CD4-positive, alpha-beta memory T cell (primary cell): ENCODE measurements around the gene SHISA7. TPM values are rescaled to one million over a fixed set of nuclear protein-coding genes. Genes with fewer than 3 reads are reported as not detected.

Source experiments
- CTCF ChIA-PET: fragments of 350-600 bp; sonication (Branson Sonifier 250); formaldehyde crosslinking; loops from one replicate; lab custom pipeline; 2021; ENCODE audit warnings: inconsistent platforms; ENCODE audit not compliant: partially characterized antibody; lab: Charles Lee
- POLR2A ChIA-PET: fragments of 350-600 bp; sonication (Branson Sonifier 250); formaldehyde crosslinking; loops from one replicate; lab custom pipeline; 2021; ENCODE audit not compliant: partially characterized antibody; lab: Charles Lee
- DNase-seq, 5 donors: peaks; one replicate each; pipeline versions ENCODE4 v3.0.0 to v3.0.0-alpha.2; 2020 to 2022; ENCODE audit warnings: mixed read lengths in 1 of 5
- H3K27ac ChIP-seq: one replicate; pipeline ENCODE4 v1.7.0; 2013; ENCODE audit warnings: low read depth, low read length
- H3K27me3 ChIP-seq: 2 replicates; pipeline ENCODE4 v1.7.0; 2013; ENCODE audit warnings: mild to moderate bottlenecking, low read length, moderate library complexity; ENCODE audit not compliant: insufficient read depth
- H3K36me3 ChIP-seq: 2 replicates; pipeline ENCODE4 v1.7.0; 2013; ENCODE audit warnings: mild to moderate bottlenecking, low read length, moderate library complexity; ENCODE audit not compliant: insufficient read depth
- H3K4me1 ChIP-seq: 2 replicates; pipeline ENCODE4 v1.7.0; 2013; ENCODE audit warnings: mild to moderate bottlenecking, low read length, moderate library complexity; ENCODE audit not compliant: insufficient read depth
- H3K4me3 ChIP-seq, 2 donors: one replicate each; pipeline ENCODE4 v1.7.0; 2013; ENCODE audit warnings: low read length in 2 of 2, mild to moderate bottlenecking in 1 of 2
- H3K9me3 ChIP-seq, 2 donors: one replicate each; pipeline ENCODE4 v1.7.0; 2013; ENCODE audit warnings: low read length in 2 of 2, control low read depth in 1 of 2; ENCODE audit not compliant: control insufficient read depth in 1 of 2
- H3K27ac Mint-ChIP-seq, 7 donors: one replicate each; pipeline ENCODE4 v1.8.0; 2020 to 2021; ENCODE audit warnings: mixed read lengths in 7 of 7, mild to moderate bottlenecking in 6 of 7, inconsistent platforms in 3 of 7, moderate library complexity in 3 of 7
- H3K27me3 Mint-ChIP-seq, 2 donors: one replicate each; pipeline ENCODE4 v1.8.0; 2020 to 2021; ENCODE audit warnings: mixed read lengths in 2 of 2
- H3K36me3 Mint-ChIP-seq, 2 donors: one replicate each; pipeline ENCODE4 v1.8.0; 2020 to 2021; ENCODE audit warnings: mixed read lengths in 2 of 2, inconsistent platforms in 1 of 2, mild to moderate bottlenecking in 1 of 2
- H3K4me1 Mint-ChIP-seq, 4 donors: one replicate each; pipeline ENCODE4 v1.8.0; 2020 to 2021; ENCODE audit warnings: mixed read lengths in 4 of 4, mild to moderate bottlenecking in 1 of 4
- H3K4me3 Mint-ChIP-seq, 8 donors: one replicate each; pipeline ENCODE4 v1.8.0; 2020 to 2021; ENCODE audit warnings: mixed read lengths in 8 of 8, mild to moderate bottlenecking in 7 of 8, moderate library complexity in 6 of 8, inconsistent platforms in 3 of 8
- H3K9me3 Mint-ChIP-seq, 8 donors: one replicate each; pipeline ENCODE4 v1.8.0; 2020 to 2021; ENCODE audit warnings: mixed read lengths in 8 of 8, mild to moderate bottlenecking in 5 of 8, inconsistent platforms in 3 of 8, moderate library complexity in 1 of 8
- intact Hi-C: fragments of 100-400 bp; cut with micrococcal nuclease; formaldehyde crosslinking; loops from one replicate; pipeline ENCODE4 v1.15.1; 2023
- polyA plus RNA-seq, 2 donors: library from polyadenylated mRNA; unstranded; fragments of 300-500 nt; fragmentation: Illumina TruSeq; gene quantifications; one replicate each; pipeline ENCODE4 v1.2.3, GENCODE V29; 2021
- total RNA-seq, 2 experiments: library from RNA; stranded (reverse); gene quantifications; one replicate each; pipeline ENCODE4 v1.2.3, GENCODE V29; 2021

SHISA7 gene
- total and polyA plus RNA-seq, 4 experiments from 2014 or later = not detected

- peaks cover 0 to 2% of the 10 kb centered on the region in 2 donors for H3K27me3 Mint-ChIP-seq
- intact Hi-C loops = loop anchor here (1.0 kb wide), 1 partner anchor 9 kb away; the partner anchor contains the start of gene ZNF628
- peaks cover 2 to 3% of the 10 kb centered on the region in 2 donors for H3K36me3 Mint-ChIP-seq
- H3K4me3 Mint-ChIP-seq = peak within 1 kb of the TSS; percentile 73 to 81 (median 78)
- peak within 1 kb of the TSS; percentile 67 to 98 (median 91) for H3K27ac Mint-ChIP-seq
- no peaks in the 10 kb centered on the region for H3K9me3 Mint-ChIP-seq
- DNase-seq = peak; percentile 60 to 72 (median 72)
- Histone ChIP-seq H3K27me3 (no peaks in the 10 kb centered on the region), H3K4me1 (peaks cover 13% of the 10 kb centered on the region), H3K9me3 (no peaks in the 10 kb centered on the region), H3K27ac (peak within 1 kb of the TSS; percentile 59), H3K4me3 (peak within 1 kb of the TSS in 1 of 2 donors; percentile 68), H3K36me3 (no peaks in the 10 kb centered on the region)
- H3K4me1 Mint-ChIP-seq = peaks cover 5 to 13% (median 7%) of the 10 kb centered on the region in 4 donors
- POLR2A ChIA-PET = interaction anchor here (0.7 to 4.9 kb wide), 5 partner anchors 8 to 225 kb away, joined by 3 to 36 read pairs (median 4); partner anchors contain the start of genes FIZ1, ISOC2 and ZNF628
- CTCF ChIA-PET = interaction anchor here (0.9 to 1.7 kb wide), 4 partner anchors 11 to 141 kb away, joined by 3 to 11 read pairs (median 7); no protein-coding TSS in a partner anchor
Measured at GRCh38 chr19:55484593-55485438, 41.7 kb upstream of the SHISA7 start, which contains the start of gene NAT14. NAT14 (plus strand) TSS chr19:55485188; CDS start chr19:55485709, 521 bp downstream.

DNA sequence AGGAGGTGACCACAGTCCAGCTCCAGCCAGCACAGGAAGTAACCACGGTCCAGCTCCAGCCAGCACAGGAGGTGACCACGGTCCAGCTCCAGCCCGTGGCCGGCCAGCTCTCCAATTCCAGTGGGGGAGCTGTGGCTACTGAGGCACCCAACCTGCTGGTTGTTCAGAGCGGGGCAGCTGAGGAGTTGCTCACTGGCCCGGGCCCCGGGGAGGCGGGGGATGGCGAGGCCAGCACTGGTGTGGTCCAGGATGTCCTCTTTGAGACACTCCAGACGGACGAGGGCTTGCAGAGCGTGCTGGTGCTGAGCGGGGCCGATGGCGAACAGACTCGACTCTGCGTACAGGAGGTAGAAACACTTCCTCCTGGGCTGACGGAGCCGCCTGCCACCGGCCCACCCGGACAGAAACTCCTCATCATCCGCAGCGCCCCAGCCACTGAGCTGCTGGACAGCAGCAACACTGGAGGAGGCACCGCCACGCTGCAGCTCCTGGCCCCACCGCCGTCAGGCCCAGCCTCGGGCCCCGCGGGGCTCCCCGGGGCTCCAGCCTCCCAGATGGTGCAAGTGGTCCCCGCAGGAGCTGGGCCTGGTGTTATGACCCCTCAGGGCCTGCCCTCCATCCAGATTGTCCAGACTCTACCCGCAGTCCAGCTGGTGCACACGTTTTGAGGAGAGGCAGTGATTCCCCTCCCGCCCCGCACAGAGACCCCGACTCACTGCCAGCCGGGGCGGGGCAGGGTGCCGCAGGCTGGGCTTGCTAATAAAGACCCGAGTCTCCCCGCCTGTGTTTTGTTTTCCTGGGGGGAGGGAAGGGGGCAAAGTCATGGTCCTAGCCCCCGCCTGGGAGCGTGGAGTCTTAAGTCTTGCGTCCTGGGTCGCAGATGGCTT lies 40.8 kb upstream of the SHISA7 start:
- ChIA-PET CTCF (interaction anchor here (0.9 to 1.7 kb wide), 4 partner anchors 16 to 142 kb away, joined by 3 to 11 read pairs (median 10); no protein-coding TSS in a partner anchor), POLR2A (interaction anchor here (1.2 to 4.9 kb wide), 2 partner anchors 8 to 22 kb away, joined by 7 to 36 read pairs; partner anchors contain the start of genes ISOC2 and ZNF628)
- Mint-ChIP-seq H3K27me3 (peaks cover 0 to 2% of the 10 kb centered on the region in 2 donors), H3K9me3 (no peaks in the 10 kb centered on the region), H3K4me1 (peaks cover 9 to 21% (median 13%) of the 10 kb centered on the region in 4 donors), H3K36me3 (peaks cover 9 to 10% of the 10 kb centered on the region in 2 donors), H3K27ac (peak overlapping the region in 2 of 7 donors; percentile 67 to 98), H3K4me3 (peak overlapping the region in 7 of 8 donors; percentile 40 to 79 (median 66))
- Histone ChIP-seq H3K27ac (peak overlapping the region; percentile 59), H3K4me1 (peaks cover 13% of the 10 kb centered on the region), H3K27me3 (no peaks in the 10 kb centered on the region), H3K4me3 (peak overlapping the region in 1 of 2 donors; percentile 68), H3K9me3 (no peaks in the 10 kb centered on the region), H3K36me3 (no peaks in the 10 kb centered on the region)
- peak in 1 of 5 donors; percentile 26 for DNase-seq
- intact Hi-C loops = no loop called here

- ChIA-PET CTCF (interaction anchor here (0.7 to 1.5 kb wide), 2 partner anchors 15 to 21 kb away, joined by 3 to 10 read pairs; no protein-coding TSS in a partner anchor), POLR2A (no interaction called here)
- Histone ChIP-seq H3K4me1 (peaks cover 16% of the 10 kb centered on the region), H3K4me3 (no peak overlapping the region), H3K36me3 (no peaks in the 10 kb centered on the region), H3K27ac (no peak overlapping the region), H3K9me3 (no peaks in the 10 kb centered on the region), H3K27me3 (no peaks in the 10 kb centered on the region)
- intact Hi-C loops = no loop called here
- Mint-ChIP-seq H3K27ac (no peak overlapping the region), H3K4me1 (peaks cover 13 to 28% (median 20%) of the 10 kb centered on the region in 4 donors), H3K27me3 (peaks cover 0 to 2% of the 10 kb centered on the region in 2 donors), H3K4me3 (no peak overlapping the region), H3K9me3 (no peaks in the 10 kb centered on the region), H3K36me3 (peaks cover 13 to 14% of the 10 kb centered on the region in 2 donors)
- peak in 1 of 5 donors; percentile 32 for DNase-seq
Measured at GRCh38 chr19:55482967-55483705, 40.0 kb upstream of the SHISA7 start.

- peaks cover 13 to 14% of the 10 kb centered on the region in 2 donors for H3K36me3 Mint-ChIP-seq
- CTCF ChIA-PET = interaction anchor here (0.7 to 1.5 kb wide), 2 partner anchors 14 to 22 kb away, joined by 3 to 10 read pairs; no protein-coding TSS in a partner anchor
- peaks cover 19 to 34% (median 26%) of the 10 kb centered on the region in 4 donors for H3K4me1 Mint-ChIP-seq
- Histone ChIP-seq H3K4me3 (no peak overlapping the region), H3K9me3 (no peaks in the 10 kb centered on the region), H3K27me3 (no peaks in the 10 kb centered on the region), H3K4me1 (peaks cover 24% of the 10 kb centered on the region), H3K27ac (no peak overlapping the region), H3K36me3 (no peaks in the 10 kb centered on the region)
- H3K4me3 Mint-ChIP-seq = no peak overlapping the region
- no peaks in the 10 kb centered on the region for H3K9me3 Mint-ChIP-seq
- intact Hi-C loops = no loop called here
- DNase-seq = peak in 1 of 5 donors; percentile 37
- H3K27ac Mint-ChIP-seq = no peak overlapping the region
- POLR2A ChIA-PET = no interaction called here
- H3K27me3 Mint-ChIP-seq = no peaks in the 10 kb centered on the region
Measured at GRCh38 chr19:55482156-55482961, 39.3 kb upstream of the SHISA7 start.

DNA sequence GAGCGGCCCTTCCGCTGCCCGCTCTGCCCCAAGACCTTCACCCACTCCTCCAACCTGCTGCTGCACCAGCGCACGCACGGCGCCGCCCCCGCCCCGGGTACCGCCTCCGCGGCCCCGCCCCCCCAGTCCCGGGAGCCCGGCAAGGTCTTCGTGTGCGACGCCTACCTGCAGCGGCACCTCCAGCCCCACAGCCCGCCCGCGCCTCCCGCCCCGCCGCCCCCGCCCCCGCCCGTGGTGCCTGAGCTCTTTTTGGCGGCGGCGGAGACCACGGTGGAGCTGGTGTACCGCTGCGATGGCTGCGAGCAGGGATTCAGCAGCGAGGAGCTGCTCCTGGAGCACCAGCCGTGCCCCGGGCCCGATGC lies 38.7 kb upstream of the SHISA7 start:
- H3K27me3 Mint-ChIP-seq = no peaks in the 10 kb centered on the region
- H3K36me3 Mint-ChIP-seq = peaks cover 14 to 16% of the 10 kb centered on the region in 2 donors
- ChIA-PET CTCF (no interaction called here), POLR2A (no interaction called here)
- Histone ChIP-seq H3K27me3 (no peaks in the 10 kb centered on the region), H3K4me3 (no peak overlapping the region), H3K9me3 (no peaks in the 10 kb centered on the region), H3K4me1 (peaks cover 28% of the 10 kb centered on the region), H3K36me3 (no peaks in the 10 kb centered on the region), H3K27ac (no peak overlapping the region)
- H3K4me3 Mint-ChIP-seq = no peak overlapping the region
- intact Hi-C loops = no loop called here
- DNase-seq = no peak
- H3K4me1 Mint-ChIP-seq = peaks cover 21 to 39% (median 29%) of the 10 kb centered on the region in 4 donors
- H3K9me3 Mint-ChIP-seq = no peaks in the 10 kb centered on the region
- no peak overlapping the region for H3K27ac Mint-ChIP-seq
